K562 (cell line): ENCODE measurements around the gene ANK2. TPM values are rescaled to one million over a fixed set of nuclear protein-coding genes. Genes with fewer than 3 reads are reported as not detected.

Source experiments
- ATAC-seq: fragments of 200-7000 bp; cut with Tn5 transposase; 3 replicates; pipeline ENCODE4 v1.9.1; 2020; ENCODE audit warnings: moderate library complexity
- BruUV-seq: library from RNA; stranded (reverse); fragments of 400-500 nt; replicated peaks from 2 replicates; lab custom pipeline; 2021; lab: Mats Ljungman, UMichigan
- CTCF ChIA-PET: fragments of 300-600 bp; formaldehyde crosslinking; extraction: SDS; loops from one replicate; lab custom pipeline; 2021; ENCODE audit warnings: low intra/inter-chr PET ratio; lab: Yijun Ruan, JAX
- POLR2A ChIA-PET: fragments of 300-600, 350-650 bp; sonication (Branson Sonifier 250); formaldehyde crosslinking; extraction: SDS; loops from one replicate; lab custom pipeline; 2021; ENCODE audit warnings: antibody characterized with exemption, inconsistent platforms; lab: Yijun Ruan, JAX
- DNase-seq, 4 experiments: peaks; one replicate each; pipeline versions ENCODE4 v3.0.0 to v3.0.0-alpha.2; 2011 to 2018; ENCODE audit warnings: low spot score in 3 of 4, mixed read lengths in 3 of 4; ENCODE audit errors: extremely low read depth in 1 of 4
- FAIRE-seq: peaks from 2 replicates; lab custom pipeline; 2011; peaks lifted over from hg19 to GRCh38; lab: Jason Lieb, UNC
- H2AFZ ChIP-seq: 2 replicates; pipeline ENCODE4 v1.6.0; 2011; ENCODE audit warnings: low read depth, low read length, control low read depth, inconsistent platforms
- H3K27ac ChIP-seq: fragments of 200-600 bp; 3 replicates; pipeline ENCODE4 v1.8.0; 2011; ENCODE audit warnings: low read depth, mild to moderate bottlenecking, control low read depth, inconsistent platforms, low read length, moderate library complexity, mixed read lengths; ENCODE audit errors: extremely low read depth
- H3K27me3 ChIP-seq, 2 experiments: fragments of 300-600 bp in 1 of 2; 2 replicates in 1 of 2; 3 replicates in 1 of 2; pipeline versions ENCODE4 v1.6.0 to v1.8.0; 2011; ENCODE audit warnings: inconsistent platforms in 2 of 2, low read length in 2 of 2, mild to moderate bottlenecking in 1 of 2, mixed read lengths in 1 of 2, moderate library complexity in 1 of 2; ENCODE audit not compliant: control insufficient read depth in 2 of 2, insufficient read depth in 2 of 2
- H3K36me3 ChIP-seq: fragments of 300-600 bp; 3 replicates; pipeline ENCODE4 v1.8.0; 2011; ENCODE audit warnings: mild to moderate bottlenecking, low read length, inconsistent platforms; ENCODE audit not compliant: control insufficient read depth, insufficient read depth
- H3K4me1 ChIP-seq, 2 experiments: fragments of 200-600 bp in 1 of 2; replicated peaks in 1 of 2; 2 replicates in 1 of 2; 3 replicates in 1 of 2; pipeline versions ENCODE4 v1.5.1 to v1.8.0; 2011; ENCODE audit warnings: inconsistent platforms in 2 of 2, low read length in 2 of 2, mild to moderate bottlenecking in 1 of 2, mixed read lengths in 1 of 2, moderate library complexity in 1 of 2; ENCODE audit not compliant: control insufficient read depth in 2 of 2, insufficient read depth in 2 of 2
- H3K4me2 ChIP-seq: 2 replicates; pipeline ENCODE4 v1.6.1; 2011; ENCODE audit warnings: low read length, control low read depth, inconsistent platforms, mixed read lengths; ENCODE audit not compliant: insufficient read depth
- H3K4me3 ChIP-seq: fragments of 200-600 bp; sonication (generic), shearing (Covaris generic); 2 replicates; pipeline ENCODE4 v1.5.1; 2016; ENCODE audit warnings: control low read depth, inconsistent platforms
- H3K79me2 ChIP-seq: fragments of 200-600 bp; 3 replicates; pipeline ENCODE4 v1.8.0; 2011; ENCODE audit warnings: low read length, inconsistent platforms; ENCODE audit not compliant: control insufficient read depth, insufficient read depth
- H3K9ac ChIP-seq, 2 experiments: 2 replicates each; pipeline versions ENCODE4 v1.6.0 to v1.6.1; 2011; ENCODE audit warnings: low read depth in 2 of 2, low read length in 2 of 2, control low read depth in 1 of 2, inconsistent platforms in 1 of 2, mild to moderate bottlenecking in 1 of 2, mixed read lengths in 1 of 2; ENCODE audit not compliant: insufficient read depth in 1 of 2
- H3K9me1 ChIP-seq: one replicate; pipeline ENCODE4 v1.6.0; 2011; ENCODE audit warnings: inconsistent platforms, mild to moderate bottlenecking, low read length, moderate library complexity; ENCODE audit not compliant: control insufficient read depth, insufficient read depth
- H3K9me3 ChIP-seq: replicated peaks from 2 replicates; pipeline ENCODE4 v1.5.1; 2011; ENCODE audit warnings: low read depth, low read length, inconsistent platforms; ENCODE audit not compliant: control insufficient read depth, insufficient read depth
- H4K20me1 ChIP-seq: replicated peaks from 2 replicates; pipeline ENCODE4 v1.6.1; 2011; ENCODE audit warnings: low read length, inconsistent platforms, mixed read lengths; ENCODE audit not compliant: control insufficient read depth, insufficient read depth
- ARID3B ChIP-seq: fragments of 250-450 bp; sonication (Bioruptor Pico); IDR thresholded peaks from 2 replicates; pipeline ENCODE4 v1.4.0; 2020; ENCODE audit warnings: borderline replicate concordance
- ARID4B ChIP-seq: sonication (generic); formaldehyde crosslinking; IDR thresholded peaks from 2 replicates; pipeline ENCODE4 v1.8.0; 2022; ENCODE audit warnings: mild to moderate bottlenecking, missing genetic modification reagents
- KDM1A ChIP-seq, 2 experiments: fragments of 450-650 bp; IDR thresholded peaks; 2 replicates each; pipeline ENCODE4 v1.6.1; 2016; ENCODE audit warnings: mild to moderate bottlenecking in 2 of 2
- NR0B1 ChIP-seq: fragments of 450-650 bp; IDR thresholded peaks from one replicate; pipeline ENCODE4 v1.6.1; 2018; ENCODE audit warnings: mild to moderate bottlenecking, moderate library complexity; ENCODE audit not compliant: partially characterized antibody
- SIN3A ChIP-seq, 2 experiments: fragments of 150-350 bp in 1 of 2; IDR thresholded peaks; 2 replicates each; pipeline ENCODE4 v1.6.1; 2011 to 2016; ENCODE audit warnings: borderline replicate concordance in 2 of 2, low read depth in 2 of 2, low read length in 2 of 2, mild to moderate bottlenecking in 2 of 2, moderate library complexity in 2 of 2; ENCODE audit not compliant: control insufficient read depth in 1 of 2
- TBL1XR1 ChIP-seq, 2 experiments: IDR thresholded peaks; 2 replicates each; pipeline ENCODE4 v1.6.1; 2012; ENCODE audit warnings: improper control_type of control experiment in 2 of 2, low read length in 2 of 2, mild to moderate bottlenecking in 1 of 2
- THAP12 ChIP-seq: fragments of 250-450 bp; sonication (Bioruptor Pico); IDR thresholded peaks from 2 replicates; pipeline ENCODE4 v1.9.0; 2021; ENCODE audit warnings: mild to moderate bottlenecking, inconsistent platforms
- YBX1 ChIP-seq: fragments of 450-650 bp; IDR thresholded peaks from 2 replicates; pipeline ENCODE4 v1.7.1; 2016; ENCODE audit warnings: mild to moderate bottlenecking
- WGBS: fragments of 100-300 bp; shearing (Covaris generic); methylation state at CpG from one replicate; pipeline ENCODE4 v1.1.6; 2016; ENCODE audit warnings: low coverage, mixed read lengths; ENCODE audit not compliant: insufficient coverage; ENCODE audit errors: missing lambda C conversion rate; 5-methylcytosine and 5-hydroxymethylcytosine counted together
- in situ Hi-C: fragments of 300-500 bp; cut with MboI; formaldehyde crosslinking; loops from 4 replicates; pipeline ENCODE4 v1.15.0; 2018; ENCODE audit warnings: inconsistent platforms, mixed read lengths
- intact Hi-C: fragments of 100-400 bp; cut with micrococcal nuclease; formaldehyde crosslinking; loops from 2 replicates; pipeline ENCODE4 v1.14.2; 2022
- polyA plus RNA-seq, 8 experiments: library from polyadenylated mRNA; depleted of rRNA in 4 of 8; stranded (reverse) in 5 of 8; unstranded in 3 of 8; fragments of >200 nt; fragmentation: Nextera tagmentation in 2 of 8; fragmentation: Illumina TruSeq in 1 of 8; extraction: Ambion mirVana in 2 of 8; extraction: Trizol in 1 of 8; gene quantifications; 2 replicates each; pipeline versions ENCODE4 v1.2.1 to v1.2.3, GENCODE V29; 2011 to 2014; ENCODE audit warnings: inconsistent platforms in 1 of 8, missing spikeins in 1 of 8
- total RNA-seq, 7 experiments: library from RNA; depleted of rRNA in 6 of 7; stranded (reverse); fragments of >200 nt in 6 of 7; fragmentation: Illumina TruSeq in 2 of 7; extraction: Trizol in 2 of 7; gene quantifications; 2 replicates each; pipeline versions ENCODE4 v1.2.1 to v1.2.3, GENCODE V29; 2011 to 2021; ENCODE audit warnings: low replicate concordance in 1 of 7

Gene ANK2
- total and polyA plus RNA-seq, 9 of the 15 experiments (the other 6 are each of a cell fraction or from before 2014, with no cell fraction given), result 0.07 to 0.24 TPM; not detected in 7

GRCh38 chr4:113290666-113291065 lies 241.2 kb downstream of the ANK2 start:
- Histone ChIP-seq H3K27ac (no peak overlapping the region), H3K4me1 (no peaks in the 10 kb centered on the region), H3K9me3 (no peaks in the 10 kb centered on the region), H3K36me3 (no peaks in the 10 kb centered on the region), H3K27me3 (no peaks in the 10 kb centered on the region), H4K20me1 (no peaks in the 10 kb centered on the region), H3K79me2 (no peaks in the 10 kb centered on the region), H3K9me1 (no peaks in the 10 kb centered on the region), H2AFZ (no peak overlapping the region), H3K9ac (no peak overlapping the region), H3K4me3 (no peak overlapping the region), H3K4me2 (no peak overlapping the region)
- no peak for FAIRE-seq
- intact Hi-C loops (no loop called here), in situ Hi-C loops (no loop called here)
- 0% methylated on average over 2 of the region's 2 CpGs for WGBS
- ChIA-PET POLR2A (no interaction called here), CTCF (no interaction called here)
- no peak for ATAC-seq
- DNase-seq, result no peak
- BruUV-seq, result no TSS peak
- TF ChIP-seq YBX1, result no peak
- TF ChIP-seq ARID3B, result no peak
- TF ChIP-seq KDM1A (IDR thresholded peaks at IDR 0.05), result no peak
- TF ChIP-seq SIN3A (IDR thresholded peaks at IDR 0.05; ENCODE audit: borderline replicate concordance in 2 of 2, control insufficient read depth in 1 of 2, low read depth in 2 of 2, low read length in 2 of 2), result no peak
- TF ChIP-seq TBL1XR1 (IDR thresholded peaks at IDR 0.05; ENCODE audit: low read length in 2 of 2), result no peak
- TF ChIP-seq ARID4B (CRISPR knock-in tag), result no peak
- TF ChIP-seq THAP12 (CRISPR knock-in tag), result no peak
- TF ChIP-seq NR0B1, result no peak
